IPS DF 6.9 (cell line): ENCODE results near the gene TM9SF2.

Experiments used
- DNase-seq: peaks from one replicate; pipeline ENCODE4 v3.0.0-alpha.2; 2013; ENCODE audit warnings: low read depth, low spot score
- H3K27ac ChIP-seq: one replicate; pipeline ENCODE4 v1.5.1; 2013; ENCODE audit warnings: low read length, control low read depth
- H3K27me3 ChIP-seq: 2 replicates; pipeline ENCODE4 v1.6.1; 2013; ENCODE audit warnings: mild to moderate bottlenecking, low read length; ENCODE audit not compliant: control insufficient read depth, insufficient read depth
- H3K36me3 ChIP-seq: 2 replicates; pipeline ENCODE4 v1.6.1; 2013; ENCODE audit warnings: low read length; ENCODE audit not compliant: control insufficient read depth, insufficient read depth
- H3K4me1 ChIP-seq: 2 replicates; pipeline ENCODE4 v1.6.1; 2013; ENCODE audit warnings: low read length; ENCODE audit not compliant: control insufficient read depth, insufficient read depth
- H3K4me3 ChIP-seq: 2 replicates; pipeline ENCODE4 v1.5.1; 2013; ENCODE audit warnings: mild to moderate bottlenecking, low read length
- H3K9me3 ChIP-seq: 2 replicates; pipeline ENCODE4 v1.6.1; 2013; ENCODE audit warnings: low read length, inconsistent platforms; ENCODE audit not compliant: control insufficient read depth, insufficient read depth
- WGBS: extraction: QIAGEN DNeasy Blood & Tissue Kit; methylation state at CpG from one replicate; pipeline ENCODE4 v1.1.7; 2013; ENCODE audit warnings: mixed read lengths, missing lambda C conversion rate; ENCODE audit not compliant: insufficient read length, insufficient coverage; 5-methylcytosine and 5-hydroxymethylcytosine counted together

TM9SF2 gene

DNA sequence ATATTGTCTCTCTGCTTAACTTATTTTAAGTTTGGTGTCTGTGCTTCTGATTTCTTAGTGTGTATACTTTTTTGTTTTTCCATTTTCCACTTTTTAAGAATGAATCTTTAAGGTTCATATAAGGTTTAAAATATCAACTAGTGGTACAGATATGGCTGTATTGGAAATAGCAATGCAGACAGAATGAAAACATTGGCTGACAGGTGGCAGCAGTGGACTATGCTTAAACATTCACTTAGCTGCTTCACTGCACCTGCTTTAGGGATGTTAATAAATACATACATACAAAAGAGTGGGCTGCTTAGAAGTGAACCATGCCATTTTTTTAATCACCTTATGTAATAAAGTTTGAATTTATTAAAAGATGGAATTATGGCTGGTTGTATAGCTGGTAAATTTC, 27.3 kb downstream of the TM9SF2 start:
- Histone ChIP-seq H3K27ac (no peak overlapping the region), H3K36me3 (no peaks in the 10 kb centered on the region), H3K9me3 (no peaks in the 10 kb centered on the region), H3K27me3 (no peaks in the 10 kb centered on the region), H3K4me3 (no peak overlapping the region), H3K4me1 (no peaks in the 10 kb centered on the region; the same call in 1 of the 2 replicates)
- DNase-seq: no peak

DNA sequence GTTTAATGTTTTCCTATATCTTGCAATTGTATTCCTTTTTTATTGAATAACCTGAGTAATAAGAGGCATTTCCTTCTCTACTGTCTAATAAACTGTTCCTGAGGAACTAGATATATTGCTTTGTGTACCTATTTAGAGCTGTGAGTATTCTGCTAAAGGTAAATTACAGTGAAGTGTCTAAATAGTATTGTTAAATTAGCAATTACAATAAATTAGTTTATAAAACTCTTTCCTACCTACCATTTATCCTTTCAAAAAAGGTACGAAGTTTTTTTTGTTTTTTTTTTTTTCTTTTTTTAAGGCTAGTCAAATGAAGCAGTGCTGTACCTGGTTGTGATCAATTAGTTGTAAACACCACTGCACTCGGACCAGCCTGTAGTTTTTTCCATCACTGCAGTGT, 34.8 kb downstream of the TM9SF2 start:
- H3K27me3 ChIP-seq: no peaks in the 10 kb centered on the region
- DNase-seq: no peak
- H3K27ac ChIP-seq: no peak overlapping the region
- WGBS: no CpG with 5 or more reads among the region's 2 CpGs
- no peaks in the 10 kb centered on the region for H3K9me3 ChIP-seq
- no peaks in the 10 kb centered on the region for H3K36me3 ChIP-seq
- no peaks in the 10 kb centered on the region for H3K4me1 ChIP-seq
- H3K4me3 ChIP-seq: no peak overlapping the region

DNA sequence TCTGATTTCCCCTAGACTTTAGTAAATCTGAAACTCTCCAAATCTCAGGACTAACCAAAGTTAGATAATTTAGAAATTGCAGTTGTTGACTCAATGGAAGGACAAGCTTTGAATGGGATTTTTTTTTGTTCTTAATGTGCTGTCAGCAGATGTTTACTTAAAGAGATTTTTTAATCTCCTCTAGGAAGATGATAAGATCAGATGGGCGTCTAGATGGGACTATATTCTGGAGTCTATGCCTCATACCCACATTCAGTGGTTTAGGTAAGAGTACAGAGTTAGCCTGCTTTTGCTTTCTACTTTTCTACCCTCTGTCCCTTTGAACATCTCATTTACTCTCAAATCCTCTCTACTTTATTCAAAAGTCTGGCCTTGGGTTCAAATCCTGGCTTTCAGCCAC, 39.3 kb downstream of the TM9SF2 start:
- Histone ChIP-seq H3K36me3 (peaks cover 11% of the 10 kb centered on the region; the same call in 1 of the 2 replicates), H3K27me3 (no peaks in the 10 kb centered on the region), H3K4me3 (no peak overlapping the region), H3K9me3 (no peaks in the 10 kb centered on the region), H3K4me1 (no peaks in the 10 kb centered on the region), H3K27ac (no peak overlapping the region)
- DNase-seq: no peak
- no CpG with 5 or more reads among the region's 1 CpG for WGBS

DNA sequence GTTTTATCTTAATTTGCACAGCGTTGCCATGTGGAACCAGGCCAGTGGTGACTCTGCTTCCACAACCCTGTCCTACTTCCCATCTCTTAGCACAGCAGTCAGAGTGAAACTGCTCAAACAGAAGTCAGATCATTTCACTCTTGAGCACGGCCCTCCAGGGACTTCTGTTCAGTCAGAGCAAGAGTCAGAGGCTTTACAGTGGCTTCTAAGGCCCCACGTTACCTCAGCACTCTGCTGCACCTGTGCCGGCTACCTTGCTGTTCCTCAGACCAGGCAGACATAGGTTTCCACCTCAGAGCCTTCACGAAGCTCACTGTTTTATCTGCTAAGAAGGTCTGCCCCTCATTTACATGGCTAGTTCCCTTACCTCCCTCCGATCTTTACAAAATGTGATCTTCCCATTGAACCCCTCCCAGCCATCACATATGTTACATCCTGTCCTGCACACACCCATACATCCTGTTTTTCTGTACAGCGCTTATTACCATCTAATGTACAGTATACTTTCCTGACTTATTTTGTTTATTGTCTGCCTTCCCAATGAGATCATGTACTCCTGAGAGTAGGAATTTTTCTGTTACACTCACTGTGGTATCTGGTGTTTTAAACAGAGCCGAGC, 41.6 kb downstream of the TM9SF2 start:
- WGBS: no CpG with 5 or more reads among the region's 8 CpGs
- H3K27me3 ChIP-seq: no peaks in the 10 kb centered on the region
- peaks cover 16% of the 10 kb centered on the region; the same call in 1 of the 2 replicates for H3K36me3 ChIP-seq
- H3K9me3 ChIP-seq: no peaks in the 10 kb centered on the region
- H3K27ac ChIP-seq: no peak overlapping the region
- no peak overlapping the region for H3K4me3 ChIP-seq
- no peaks in the 10 kb centered on the region for H3K4me1 ChIP-seq
- no peak for DNase-seq

DNA sequence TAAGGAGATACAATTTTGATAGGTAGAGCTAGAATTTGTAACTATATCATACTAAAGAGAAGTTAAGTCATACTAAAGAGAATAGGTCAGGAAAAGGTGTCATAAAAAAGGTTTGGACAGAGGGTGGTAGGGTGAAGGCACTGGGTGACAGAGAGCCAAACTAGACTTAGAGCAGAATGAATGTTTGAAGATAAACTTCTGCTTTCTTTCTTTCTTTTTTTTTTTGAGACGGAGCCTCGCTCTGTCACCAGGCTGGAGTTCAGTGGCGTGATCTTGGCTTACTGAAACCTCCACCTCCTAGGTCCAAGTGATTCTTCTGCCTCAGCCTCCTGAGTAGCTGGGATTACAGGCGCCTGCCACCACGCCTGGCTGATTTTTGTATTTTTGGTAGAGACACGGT, 44.1 kb downstream of the TM9SF2 start:
- Histone ChIP-seq H3K27ac (no peak overlapping the region), H3K36me3 (peaks cover 17% of the 10 kb centered on the region; the same call in 1 of the 2 replicates), H3K4me3 (no peak overlapping the region), H3K27me3 (no peaks in the 10 kb centered on the region), H3K9me3 (no peaks in the 10 kb centered on the region), H3K4me1 (no peaks in the 10 kb centered on the region)
- DNase-seq: no peak
- no CpG with 5 or more reads among the region's 6 CpGs for WGBS

DNA sequence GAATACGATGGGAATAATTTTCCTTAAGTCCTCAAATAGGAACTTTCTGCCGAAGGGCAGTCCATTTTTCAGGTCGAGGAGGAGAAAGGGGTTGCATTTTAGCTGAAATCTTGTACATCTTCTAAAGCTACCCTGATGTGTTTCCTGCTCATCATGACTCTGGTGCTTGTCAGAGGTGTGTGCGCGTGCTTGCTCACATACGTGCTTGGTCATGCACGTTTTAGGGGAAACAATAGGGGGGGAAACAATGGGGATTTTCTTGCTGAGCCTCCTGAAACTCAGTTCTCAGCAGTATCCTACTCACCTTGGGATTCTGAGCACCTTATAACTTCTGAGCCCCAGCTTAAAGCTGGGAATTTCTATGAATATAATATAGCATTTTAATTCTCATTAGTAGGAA, 44.7 kb downstream of the TM9SF2 start:
- H3K36me3 ChIP-seq: peaks cover 17% of the 10 kb centered on the region; the same call in 1 of the 2 replicates
- no CpG with 5 or more reads among the region's 7 CpGs for WGBS

DNA sequence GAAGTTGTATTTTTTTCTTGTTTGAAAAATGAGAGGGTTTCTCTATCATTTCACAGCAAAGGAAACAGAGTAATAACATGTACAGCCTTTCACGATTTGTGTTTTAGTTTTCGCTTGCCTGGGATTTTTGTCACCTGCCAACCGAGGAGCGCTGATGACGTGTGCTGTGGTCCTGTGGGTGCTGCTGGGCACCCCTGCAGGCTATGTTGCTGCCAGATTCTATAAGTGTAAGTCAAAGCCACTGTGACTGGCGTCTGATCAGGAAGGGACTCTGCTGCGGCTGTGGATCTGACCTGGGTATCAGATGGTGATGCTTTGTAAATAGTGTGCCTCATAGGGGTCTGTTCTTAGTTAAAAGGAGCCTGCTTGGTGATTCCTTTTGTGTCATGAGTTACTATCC, 45.6 kb downstream of the TM9SF2 start:
- no peaks in the 10 kb centered on the region for H3K9me3 ChIP-seq
- no CpG with 5 or more reads among the region's 7 CpGs for WGBS
- H3K36me3 ChIP-seq: peaks cover 20% of the 10 kb centered on the region; the same call in 1 of the 2 replicates
- DNase-seq: no peak
- no peaks in the 10 kb centered on the region for H3K4me1 ChIP-seq
- H3K27me3 ChIP-seq: no peaks in the 10 kb centered on the region
- no peak overlapping the region for H3K27ac ChIP-seq
- H3K4me3 ChIP-seq: no peak overlapping the region

More for the DNA sequence above, 44.7 kb downstream of the TM9SF2 start:
- Histone ChIP-seq H3K9me3 (no peaks in the 10 kb centered on the region), H3K4me3 (no peak overlapping the region), H3K4me1 (no peaks in the 10 kb centered on the region), H3K27ac (no peak overlapping the region), H3K27me3 (no peaks in the 10 kb centered on the region)
- no peak for DNase-seq

DNA sequence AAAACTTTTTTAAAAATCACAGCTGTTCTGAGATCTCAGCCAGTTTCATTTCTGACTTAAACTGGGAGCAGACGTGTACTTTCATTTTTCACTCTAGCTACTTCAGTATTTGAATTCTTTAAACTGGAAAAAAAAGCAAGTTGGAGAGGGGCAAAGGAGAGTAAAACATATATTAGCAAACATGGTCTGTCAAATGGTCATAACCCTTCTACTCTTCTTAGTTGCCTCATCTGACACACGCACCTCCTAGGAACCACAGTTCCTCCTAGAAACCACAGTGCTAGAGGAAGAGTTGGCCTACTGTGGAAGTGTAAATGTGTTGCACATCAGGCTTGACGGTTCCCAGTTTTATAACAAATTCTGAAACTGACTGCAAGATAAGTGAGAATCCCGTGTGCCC, 47.2 kb downstream of the TM9SF2 start:
- Histone ChIP-seq H3K4me3 (no peak overlapping the region), H3K27ac (no peak overlapping the region), H3K4me1 (no peaks in the 10 kb centered on the region), H3K36me3 (peaks cover 13% of the 10 kb centered on the region; the same call in 1 of the 2 replicates), H3K9me3 (no peaks in the 10 kb centered on the region), H3K27me3 (no peaks in the 10 kb centered on the region)
- WGBS: no CpG with 5 or more reads among the region's 4 CpGs
- DNase-seq: no peak

DNA sequence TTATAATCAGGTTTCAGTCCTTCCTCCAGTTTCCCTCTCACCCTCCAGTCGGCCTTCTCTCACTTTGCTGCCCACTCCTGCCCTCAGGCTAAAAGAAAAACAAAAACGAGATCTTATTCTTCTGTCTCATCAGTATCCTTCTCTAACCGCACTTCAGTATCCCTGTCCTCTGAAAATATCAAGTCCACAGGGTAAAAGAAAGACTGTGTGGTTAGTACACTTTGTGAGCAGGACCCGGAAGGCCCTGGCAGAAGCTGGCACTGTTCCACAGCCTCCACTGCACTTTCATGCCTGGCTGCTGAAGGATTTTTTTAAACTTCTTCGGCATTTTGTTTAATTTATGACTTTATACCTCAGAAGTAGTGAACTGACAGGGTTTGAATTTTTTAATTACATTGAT, 51.8 kb downstream of the TM9SF2 start:
- Histone ChIP-seq H3K27ac (no peak overlapping the region), H3K4me1 (no peaks in the 10 kb centered on the region), H3K9me3 (no peaks in the 10 kb centered on the region), H3K36me3 (peaks cover 5% of the 10 kb centered on the region; the same call in 1 of the 2 replicates), H3K4me3 (no peak overlapping the region), H3K27me3 (no peaks in the 10 kb centered on the region)
- DNase-seq: no peak
- WGBS: no CpG with 5 or more reads among the region's 5 CpGs

DNA sequence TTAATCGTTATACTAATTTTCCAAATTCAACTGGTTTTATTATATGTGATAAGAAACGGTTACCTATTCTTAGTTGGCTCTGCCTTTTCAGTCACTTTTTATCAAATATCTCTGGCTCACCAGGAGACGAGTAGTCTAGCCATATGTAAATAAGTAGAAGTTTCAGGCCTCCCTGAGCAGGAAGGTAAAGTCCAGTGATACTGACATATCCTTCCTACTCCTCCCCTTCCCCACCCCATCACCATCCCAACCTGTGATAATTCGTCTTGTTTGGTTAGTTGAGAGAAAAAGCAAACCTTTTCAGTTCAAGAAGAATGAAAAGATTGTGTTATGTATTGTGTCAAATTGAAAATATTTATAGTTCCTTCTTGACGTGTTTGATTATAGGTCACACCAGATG, 53.9 kb downstream of the TM9SF2 start:
- Histone ChIP-seq H3K27me3 (no peaks in the 10 kb centered on the region), H3K36me3 (peaks cover 5% of the 10 kb centered on the region; the same call in 1 of the 2 replicates), H3K4me3 (no peak overlapping the region), H3K9me3 (no peaks in the 10 kb centered on the region), H3K4me1 (no peaks in the 10 kb centered on the region), H3K27ac (no peak overlapping the region)
- DNase-seq: no peak
- no CpG with 5 or more reads among the region's 5 CpGs for WGBS

DNA sequence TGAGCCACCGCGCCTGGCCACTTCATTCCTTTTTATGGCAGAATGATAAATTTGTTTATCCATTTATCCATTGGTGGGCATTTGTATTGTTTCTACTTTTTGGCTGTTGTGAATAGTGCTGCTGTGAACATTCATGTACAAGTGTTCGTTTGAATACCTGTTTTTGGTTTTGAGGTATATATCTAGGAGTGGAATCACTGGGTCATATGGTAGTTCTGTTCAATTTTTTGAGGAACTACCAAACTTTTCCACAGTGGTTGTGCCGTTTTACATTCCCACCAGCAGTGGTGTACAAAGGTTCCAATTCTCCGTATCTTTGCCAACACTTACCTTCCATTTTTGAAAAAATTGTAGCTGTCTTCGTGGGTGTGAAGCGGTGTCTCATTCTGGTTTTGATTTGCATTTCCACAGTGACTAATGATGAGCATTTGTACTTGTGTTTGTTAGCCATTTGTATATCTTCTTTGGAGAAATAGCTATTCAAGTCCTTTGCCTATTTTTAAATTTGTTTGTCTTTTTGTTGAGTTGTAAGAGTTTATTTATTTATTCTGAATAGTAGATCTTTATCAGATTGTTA, 55.7 kb downstream of the TM9SF2 start:
- DNase-seq: no peak
- no peaks in the 10 kb centered on the region for H3K27me3 ChIP-seq
- H3K36me3 ChIP-seq: peaks cover 2% of the 10 kb centered on the region; the same call in 1 of the 2 replicates
- H3K4me1 ChIP-seq: no peaks in the 10 kb centered on the region
- H3K9me3 ChIP-seq: no peaks in the 10 kb centered on the region
- no peak overlapping the region for H3K27ac ChIP-seq
- H3K4me3 ChIP-seq: no peak overlapping the region
- no CpG with 5 or more reads among the region's 7 CpGs for WGBS
